Upper lobe of left lung (tissue), 6 donors: Measurements from ENCODE around the gene SHLD1. TPM values are rescaled to one million over a fixed set of nuclear protein-coding genes. Genes with fewer than 3 reads are reported as not detected.
A peak's percentile ranks its signal among the peaks of the same experiment; 100 is the strongest.
"Not testable (repeated sequence)": the region's sequence is repeated elsewhere in the genome, so short reads cannot be mapped to it uniquely, and the experiment has no call there.

ENCODE experiments used
- ATAC-seq, 2 donors: fragments of 200-7000 bp; cut with Tn5 transposase; one replicate each; pipeline ENCODE4 v1.9.1; 2022; ENCODE audit warnings: mild to moderate bottlenecking in 2 of 2, moderate library complexity in 2 of 2; ENCODE audit not compliant: low FRiP score in 2 of 2
- DNase-seq, 2 donors: peaks; one replicate each; pipeline ENCODE4 v3.0.0-alpha.2; 2019 to 2020
- H3K27ac ChIP-seq, 4 donors: fragments of 200-600 bp; sonication (generic); one replicate each; pipeline ENCODE4 v1.5.1; 2016 to 2019
- H3K27me3 ChIP-seq, 4 donors: fragments of 200-600 bp; sonication (generic); one replicate each; pipeline ENCODE4 v1.5.1; 2017 to 2019
- H3K36me3 ChIP-seq, 4 donors: fragments of 200-600 bp; sonication (generic); one replicate each; pipeline ENCODE4 v1.5.1; 2016 to 2019
- H3K4me1 ChIP-seq, 4 donors: fragments of 200-600 bp; sonication (generic); one replicate each; pipeline ENCODE4 v1.5.1; 2018 to 2019
- H3K4me3 ChIP-seq, 4 donors: fragments of 200-600 bp; sonication (generic); one replicate each; pipeline ENCODE4 v1.5.1; 2017 to 2019; ENCODE audit warnings: mild to moderate bottlenecking in 2 of 4, moderate library complexity in 1 of 4
- H3K9me3 ChIP-seq, 4 donors: fragments of 200-600 bp; sonication (generic); one replicate each; pipeline ENCODE4 v1.5.1; 2018 to 2019
- CTCF ChIP-seq, 6 experiments: fragments of 450-650 bp in 4 of 6; fragments of 200-600 bp in 2 of 6; sonication (generic) in 2 of 6; IDR thresholded peaks; one replicate each; pipeline ENCODE4 v1.5.1; 2016 to 2019; ENCODE audit warnings: antibody characterized with exemption in 6 of 6
- EP300 ChIP-seq, 4 donors: sonication (generic); formaldehyde crosslinking; IDR thresholded peaks; one replicate each; pipeline ENCODE4 v1.5.1; 2017; ENCODE audit warnings: antibody characterized with exemption in 4 of 4, control low read depth in 2 of 4
- POLR2A ChIP-seq, 4 donors: fragments of 450-650 bp; IDR thresholded peaks; one replicate each; pipeline ENCODE4 v1.5.1; 2016 to 2017; ENCODE audit warnings: antibody characterized with exemption in 4 of 4, mild to moderate bottlenecking in 2 of 4
- POLR2AphosphoS5 ChIP-seq, 2 donors: sonication (generic); formaldehyde crosslinking; IDR thresholded peaks; one replicate each; pipeline ENCODE4 v1.5.1; 2017; ENCODE audit warnings: antibody characterized with exemption in 2 of 2
- WGBS, 2 donors: methylation state at CpG; one replicate each; pipeline ENCODE4 v1.1.5; 2017 to 2018; 5-methylcytosine and 5-hydroxymethylcytosine counted together
- total RNA-seq, 6 donors: library from RNA; depleted of rRNA in 4 of 6; stranded (reverse); fragments of >200 nt in 4 of 6; gene quantifications; one replicate each; pipeline versions ENCODE4 v1.1.0 to v1.2.1, GENCODE V29; 2016 to 2021
- donor health status: DM: no; HTN: no; CAD: no; lungs with moderate emphysema.
- donor health status: DM: no; HTN: yes; CAD: no; lungs with severe emphysema.

Gene SHLD1
- total RNA-seq, 6 donors from 2014 or later, result 3.1 to 5.6 (median 4.5) TPM

- no peak overlapping the region for H3K27ac ChIP-seq
- DNase-seq, result no peak
These were observed 4.7 kb upstream of the SHLD1 start for GRCh38 chr20:5745416-5746030.

DNA sequence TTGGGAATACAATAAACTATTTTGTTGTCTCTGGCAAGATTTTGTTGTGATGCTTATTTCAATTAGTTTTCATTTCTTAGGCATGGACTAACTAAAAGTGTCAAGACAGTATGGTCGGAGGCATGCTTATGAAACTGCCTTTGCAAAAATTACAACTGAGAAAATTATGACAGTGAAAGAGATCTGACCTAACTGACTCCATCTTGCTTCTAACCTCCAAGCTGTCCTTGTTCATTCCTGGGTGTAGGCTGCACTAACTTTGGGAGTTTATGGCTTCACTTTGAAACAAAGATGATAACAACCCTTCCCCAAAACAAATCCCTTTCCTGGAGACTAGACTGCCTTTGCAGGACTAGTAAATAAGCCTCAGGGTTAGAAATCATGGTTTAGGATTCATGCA, 4.1 kb upstream of the SHLD1 start:
- no peak for DNase-seq
- Histone ChIP-seq H3K27ac (no peak overlapping the region), H3K4me1 (peaks cover 0 to 7% (median 5%) of the 10 kb centered on the region in 4 donors), H3K27me3 (no peaks in the 10 kb centered on the region), H3K9me3 (no peaks in the 10 kb centered on the region), H3K36me3 (no peaks in the 10 kb centered on the region), H3K4me3 (no peak overlapping the region)
- WGBS, 2 donors, result 80 to 88% methylated on average over 1 of the region's 1 CpG
- TF ChIP-seq POLR2A (IDR thresholded peaks at IDR 0.05) (no peak), CTCF (IDR thresholded peaks at IDR 0.05) (no peak), POLR2AphosphoS5 (IDR thresholded peaks at IDR 0.05) (no peak), EP300 (IDR thresholded peaks at IDR 0.05) (no peak)
- ATAC-seq, result no peak

More at GRCh38 chr20:5745416-5746030, 4.7 kb upstream of the SHLD1 start:
- TF ChIP-seq CTCF (IDR thresholded peaks at IDR 0.05) (no peak), POLR2A (IDR thresholded peaks at IDR 0.05) (no peak), POLR2AphosphoS5 (IDR thresholded peaks at IDR 0.05) (no peak), EP300 (IDR thresholded peaks at IDR 0.05) (no peak)
- peaks cover 0 to 4% (median 3%) of the 10 kb centered on the region in 4 donors for H3K4me1 ChIP-seq
- 67 to 78% methylated on average over 8 of the region's 8 CpGs for WGBS, 2 donors
- no peaks in the 10 kb centered on the region for H3K36me3 ChIP-seq
- H3K27me3 ChIP-seq, result no peaks in the 10 kb centered on the region
- no peak for ATAC-seq
- H3K9me3 ChIP-seq, result no peaks in the 10 kb centered on the region
- H3K4me3 ChIP-seq, result no peak overlapping the region

DNA sequence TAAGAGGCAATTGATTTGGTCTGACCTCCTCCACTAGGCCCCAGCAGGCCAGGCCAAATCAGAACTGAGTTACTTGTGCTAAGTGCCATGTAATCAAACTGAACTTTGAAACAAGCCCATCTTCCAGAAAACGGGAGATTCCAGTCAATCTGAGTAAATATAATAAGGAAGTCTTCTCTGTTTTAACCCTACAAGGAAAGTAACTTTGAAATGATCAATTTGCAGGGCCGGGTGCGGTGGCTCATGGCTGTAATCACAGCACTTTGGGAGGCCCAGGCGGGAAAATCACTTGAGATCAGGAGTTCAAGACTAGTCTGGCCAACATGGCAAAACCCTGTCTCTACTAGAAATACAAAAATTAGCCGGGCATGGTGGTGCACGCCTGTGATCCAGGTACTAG, 2.0 kb upstream of the SHLD1 start:
- Histone ChIP-seq H3K4me3 (no peak overlapping the region), H3K27me3 (no peaks in the 10 kb centered on the region), H3K36me3 (no peaks in the 10 kb centered on the region), H3K27ac (no peak overlapping the region), H3K9me3 (no peaks in the 10 kb centered on the region), H3K4me1 (peaks cover 0 to 13% (median 9%) of the 10 kb centered on the region in 4 donors)
- 89 to 94% methylated on average over 6 of the region's 6 CpGs for WGBS, 2 donors
- DNase-seq, result no peak
- no peak for TF ChIP-seq CTCF (IDR thresholded peaks at IDR 0.05)
- no peak for TF ChIP-seq POLR2AphosphoS5 (IDR thresholded peaks at IDR 0.05)
- no peak for TF ChIP-seq POLR2A (IDR thresholded peaks at IDR 0.05)
- no peak for TF ChIP-seq EP300 (IDR thresholded peaks at IDR 0.05)
- no peak for ATAC-seq

- H3K4me1 ChIP-seq, result peaks cover 0 to 13% (median 9%) of the 10 kb centered on the region in 4 donors
- WGBS, 2 donors, result 97% methylated on average over 12 of the region's 12 CpGs
- peak overlapping the region in 2 of 4 donors; percentile 93 to 95 for H3K27ac ChIP-seq
- not testable (repeated sequence) for H3K4me3 ChIP-seq, H3K9me3 ChIP-seq, ATAC-seq, H3K27me3 ChIP-seq, H3K36me3 ChIP-seq, DNase-seq
These were observed 669 bp upstream of the SHLD1 start for GRCh38 chr20:5749512-5749951.

GRCh38 chr20:5751856-5752255, 1.7 kb downstream of the SHLD1 start:
- no peak for DNase-seq
- H3K4me3 ChIP-seq, result no peak overlapping the region
- peaks cover 0 to 13% (median 9%) of the 10 kb centered on the region in 4 donors for H3K4me1 ChIP-seq
- no peak for ATAC-seq
- 87% methylated on average over 4 of the region's 4 CpGs for WGBS, 2 donors
- no peaks in the 10 kb centered on the region for H3K27me3 ChIP-seq
- no peaks in the 10 kb centered on the region for H3K36me3 ChIP-seq
- H3K27ac ChIP-seq, result no peak overlapping the region
- H3K9me3 ChIP-seq, result no peaks in the 10 kb centered on the region
- TF ChIP-seq POLR2A (IDR thresholded peaks at IDR 0.05), result no peak
- no peak for TF ChIP-seq EP300 (IDR thresholded peaks at IDR 0.05)
- no peak for TF ChIP-seq POLR2AphosphoS5 (IDR thresholded peaks at IDR 0.05)
- TF ChIP-seq CTCF (IDR thresholded peaks at IDR 0.05), result no peak
